Astrocyte (in vitro differentiated cells and primary cell): Measurements from ENCODE around the gene WDR4. TPM values are rescaled to one million over a fixed set of nuclear protein-coding genes. Genes with fewer than 3 reads are reported as not detected.
A peak's percentile ranks its signal among the peaks of the same experiment; 100 is the strongest.
"Not testable (repeated sequence)": the region's sequence is repeated elsewhere in the genome, so short reads cannot be mapped to it uniquely, and the experiment has no call there.

Experiments
- DNase-seq: peaks from one replicate; pipeline ENCODE4 v3.0.0-alpha.2; 2010; ENCODE audit warnings: low read depth
- FAIRE-seq: peaks from 2 replicates; lab custom pipeline; 2011; peaks lifted over from hg19 to GRCh38; lab: Jason Lieb, UNC
- H2AFZ ChIP-seq: 2 replicates; pipeline ENCODE4 v1.6.0; 2012; ENCODE audit warnings: low read depth, low read length, inconsistent platforms
- H3K27ac ChIP-seq: 2 replicates; pipeline ENCODE4 v1.5.1; 2011; ENCODE audit warnings: low read depth, low read length, inconsistent platforms
- H3K27me3 ChIP-seq: 2 replicates; pipeline ENCODE4 v1.6.0; 2011; ENCODE audit warnings: low read length, inconsistent platforms; ENCODE audit not compliant: insufficient read depth
- H3K36me3 ChIP-seq: 2 replicates; pipeline ENCODE4 v1.5.1; 2011; ENCODE audit warnings: low read length, inconsistent platforms; ENCODE audit not compliant: insufficient read depth
- H3K4me1 ChIP-seq: 2 replicates; pipeline ENCODE4 v1.5.1; 2011; ENCODE audit warnings: low read length, inconsistent platforms; ENCODE audit not compliant: insufficient read depth
- H3K4me2 ChIP-seq: 2 replicates; pipeline ENCODE4 v1.6.0; 2012; ENCODE audit warnings: low read length, inconsistent platforms
- H3K4me3 ChIP-seq: 2 replicates; pipeline ENCODE4 v1.5.1; 2011; ENCODE audit warnings: low read depth, mild to moderate bottlenecking, low read length, inconsistent platforms; ENCODE audit not compliant: insufficient read depth
- H3K79me2 ChIP-seq: 2 replicates; pipeline ENCODE4 v1.6.0; 2012; ENCODE audit warnings: mild to moderate bottlenecking, low read length, inconsistent platforms; ENCODE audit not compliant: insufficient read depth
- H3K9ac ChIP-seq: 2 replicates; pipeline ENCODE4 v1.6.0; 2012; ENCODE audit warnings: mild to moderate bottlenecking, low read length, inconsistent platforms
- H3K9me3 ChIP-seq: 2 replicates; pipeline ENCODE4 v1.5.1; 2012; ENCODE audit warnings: low read depth, mild to moderate bottlenecking, low read length, inconsistent platforms; ENCODE audit not compliant: insufficient read depth
- H4K20me1 ChIP-seq: 2 replicates; pipeline ENCODE4 v1.6.0; 2012; ENCODE audit warnings: low read length, inconsistent platforms; ENCODE audit not compliant: insufficient read depth
- H3K27ac Mint-ChIP-seq: one replicate; pipeline ENCODE4 v1.8.0; 2021; ENCODE audit warnings: mild to moderate bottlenecking, mixed read lengths; ENCODE audit not compliant: unreplicated experiment
- H3K27me3 Mint-ChIP-seq: one replicate; pipeline ENCODE4 v1.8.0; 2021; ENCODE audit warnings: low read depth, mixed read lengths; ENCODE audit not compliant: unreplicated experiment
- H3K36me3 Mint-ChIP-seq: one replicate; pipeline ENCODE4 v1.8.0; 2021; ENCODE audit warnings: low read depth, mixed read lengths; ENCODE audit not compliant: unreplicated experiment
- H3K4me1 Mint-ChIP-seq: one replicate; pipeline ENCODE4 v1.8.0; 2021; ENCODE audit warnings: low read depth, mixed read lengths; ENCODE audit not compliant: unreplicated experiment
- H3K4me3 Mint-ChIP-seq: one replicate; pipeline ENCODE4 v1.8.0; 2021; ENCODE audit warnings: mild to moderate bottlenecking, moderate library complexity, mixed read lengths; ENCODE audit not compliant: unreplicated experiment
- H3K9me3 Mint-ChIP-seq: one replicate; pipeline ENCODE4 v1.8.0; 2021; ENCODE audit warnings: mild to moderate bottlenecking, mixed read lengths; ENCODE audit not compliant: unreplicated experiment
- EZH2 ChIP-seq: IDR thresholded peaks from 2 replicates; pipeline ENCODE4 v1.6.1; 2012; ENCODE audit warnings: mild to moderate bottlenecking, low read length, inconsistent platforms; ENCODE audit not compliant: insufficient read depth
- total RNA-seq: library from RNA; stranded (reverse); gene quantifications from 2 replicates; pipeline ENCODE4 v1.2.1, GENCODE V29; 2021
- TF ChIP-seq, protein P1 (sequence below): IDR thresholded peaks from 2 replicates; pipeline ENCODE4 v1.5.1; 2011; ENCODE audit warnings: low read depth, mild to moderate bottlenecking, inconsistent platforms, low read length, moderate library complexity; ENCODE audit not compliant: insufficient read depth

WDR4 gene
- total RNA-seq, 1 donor from 2014 or later, result 20.5 TPM

- Histone ChIP-seq H3K27ac (no peak overlapping the region), H3K36me3 (no peaks in the 10 kb centered on the region), H3K4me2 (no peak overlapping the region), H3K4me1 (peaks cover 5% of the 10 kb centered on the region), H3K4me3 (no peak overlapping the region), H3K9ac (no peak overlapping the region), H3K79me2 (no peaks in the 10 kb centered on the region), H3K9me3 (no peaks in the 10 kb centered on the region), H2AFZ (no peak overlapping the region), H3K27me3 (no peaks in the 10 kb centered on the region), H4K20me1 (no peaks in the 10 kb centered on the region)
- Mint-ChIP-seq H3K27me3 (no peaks in the 10 kb centered on the region), H3K4me1 (peaks cover 4% of the 10 kb centered on the region), H3K27ac (no peak overlapping the region), H3K36me3 (no peaks in the 10 kb centered on the region), H3K4me3 (no peak overlapping the region), H3K9me3 (peaks cover 3% of the 10 kb centered on the region)
- no peak for TF ChIP-seq EZH2
- TF ChIP-seq, protein P1, sequence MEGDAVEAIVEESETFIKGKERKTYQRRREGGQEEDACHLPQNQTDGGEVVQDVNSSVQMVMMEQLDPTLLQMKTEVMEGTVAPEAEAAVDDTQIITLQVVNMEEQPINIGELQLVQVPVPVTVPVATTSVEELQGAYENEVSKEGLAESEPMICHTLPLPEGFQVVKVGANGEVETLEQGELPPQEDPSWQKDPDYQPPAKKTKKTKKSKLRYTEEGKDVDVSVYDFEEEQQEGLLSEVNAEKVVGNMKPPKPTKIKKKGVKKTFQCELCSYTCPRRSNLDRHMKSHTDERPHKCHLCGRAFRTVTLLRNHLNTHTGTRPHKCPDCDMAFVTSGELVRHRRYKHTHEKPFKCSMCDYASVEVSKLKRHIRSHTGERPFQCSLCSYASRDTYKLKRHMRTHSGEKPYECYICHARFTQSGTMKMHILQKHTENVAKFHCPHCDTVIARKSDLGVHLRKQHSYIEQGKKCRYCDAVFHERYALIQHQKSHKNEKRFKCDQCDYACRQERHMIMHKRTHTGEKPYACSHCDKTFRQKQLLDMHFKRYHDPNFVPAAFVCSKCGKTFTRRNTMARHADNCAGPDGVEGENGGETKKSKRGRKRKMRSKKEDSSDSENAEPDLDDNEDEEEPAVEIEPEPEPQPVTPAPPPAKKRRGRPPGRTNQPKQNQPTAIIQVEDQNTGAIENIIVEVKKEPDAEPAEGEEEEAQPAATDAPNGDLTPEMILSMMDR, result no peak
- FAIRE-seq (no peak), DNase-seq (no peak)
Observed at GRCh38 chr21:42921927-42922326, 42.6 kb upstream of the WDR4 start.

- no peaks in the 10 kb centered on the region for H4K20me1 ChIP-seq
- no peaks in the 10 kb centered on the region for H3K79me2 ChIP-seq
- Mint-ChIP-seq H3K27ac (no peak overlapping the region), H3K36me3 (peaks cover 4% of the 10 kb centered on the region), H3K9me3 (peaks cover 3% of the 10 kb centered on the region), H3K4me3 (no peak overlapping the region), H3K4me1 (peaks cover 4% of the 10 kb centered on the region), H3K27me3 (no peaks in the 10 kb centered on the region)
- no peaks in the 10 kb centered on the region for H3K9me3 ChIP-seq
- no peak overlapping the region for H3K4me3 ChIP-seq
- H3K4me1 ChIP-seq, result no peaks in the 10 kb centered on the region
- FAIRE-seq (no peak), DNase-seq (no peak)
- no peak overlapping the region for H3K27ac ChIP-seq
- H3K27me3 ChIP-seq, result no peaks in the 10 kb centered on the region
- TF ChIP-seq EZH2, result no peak
- TF ChIP-seq, protein P1, result no peak
- no peaks in the 10 kb centered on the region for H3K36me3 ChIP-seq
- no peak overlapping the region for H3K9ac ChIP-seq
- H3K4me2 ChIP-seq, result no peak overlapping the region
- H2AFZ ChIP-seq, result no peak overlapping the region
Observed at GRCh38 chr21:42918291-42918690, 39.0 kb upstream of the WDR4 start.

DNA sequence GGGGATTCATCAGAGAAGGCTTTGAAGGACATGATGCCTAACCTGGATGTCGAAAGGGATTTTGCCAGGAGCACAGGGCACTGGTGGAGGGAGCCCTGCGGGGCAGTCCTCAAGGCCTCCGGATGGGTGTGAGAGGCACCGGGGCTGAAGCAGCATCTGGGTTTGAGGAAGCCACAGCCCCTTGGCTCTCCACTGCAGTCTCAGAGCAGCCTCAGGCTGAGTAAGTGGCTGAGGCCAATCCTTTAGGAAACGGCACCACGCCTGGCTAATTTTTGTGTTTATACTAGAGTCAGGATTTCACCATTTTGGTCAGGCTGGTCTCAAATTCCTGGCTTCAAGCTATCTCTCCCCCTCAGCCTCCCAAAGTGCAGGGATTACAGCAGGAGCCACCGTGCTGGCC lies 34.1 kb upstream of the WDR4 start:
- no peaks in the 10 kb centered on the region for H3K27me3 Mint-ChIP-seq
- Histone ChIP-seq H2AFZ (no peak overlapping the region), H3K4me1 (no peaks in the 10 kb centered on the region), H3K4me2 (no peak overlapping the region), H3K27ac (no peak overlapping the region), H4K20me1 (no peaks in the 10 kb centered on the region), H3K79me2 (no peaks in the 10 kb centered on the region), H3K36me3 (peaks cover 11% of the 10 kb centered on the region), H3K27me3 (no peaks in the 10 kb centered on the region), H3K9ac (no peak overlapping the region), H3K9me3 (no peaks in the 10 kb centered on the region), H3K4me3 (no peak overlapping the region)
- FAIRE-seq (no peak), DNase-seq (no peak)
- peaks cover under 1% of the 10 kb centered on the region for H3K9me3 Mint-ChIP-seq
- no peak for TF ChIP-seq EZH2
- TF ChIP-seq, protein P1, result no peak
- peak overlapping the region; percentile 58 for H3K27ac Mint-ChIP-seq
- H3K4me1 Mint-ChIP-seq, result peaks cover 6% of the 10 kb centered on the region
- peaks cover 15% of the 10 kb centered on the region for H3K36me3 Mint-ChIP-seq
- H3K4me3 Mint-ChIP-seq, result no peak overlapping the region

GRCh38 chr21:42911920-42912319 lies 32.6 kb upstream of the WDR4 start:
- H3K4me1 ChIP-seq, H3K27ac ChIP-seq, H3K27ac Mint-ChIP-seq, H3K9me3 Mint-ChIP-seq, H3K27me3 Mint-ChIP-seq, H3K9me3 ChIP-seq, H3K9ac ChIP-seq, DNase-seq, H3K4me1 Mint-ChIP-seq, H4K20me1 ChIP-seq, H3K4me3 Mint-ChIP-seq, H3K27me3 ChIP-seq, H3K4me2 ChIP-seq, H2AFZ ChIP-seq, FAIRE-seq, H3K79me2 ChIP-seq, H3K4me3 ChIP-seq: not testable (repeated sequence)
- peaks cover 15% of the 10 kb centered on the region for H3K36me3 Mint-ChIP-seq
- peaks cover 14% of the 10 kb centered on the region for H3K36me3 ChIP-seq
